Upper lobe of left lung (tissue), 6 donors: ENCODE data around the gene XPNPEP1. TPM values are rescaled to one million over a fixed set of nuclear protein-coding genes. Genes with fewer than 3 reads are reported as not detected.

Experiments used
- ATAC-seq, 2 donors: fragments of 200-7000 bp; cut with Tn5 transposase; one replicate each; pipeline ENCODE4 v1.9.1; 2022; ENCODE audit warnings: mild to moderate bottlenecking in 2 of 2, moderate library complexity in 2 of 2; ENCODE audit not compliant: low FRiP score in 2 of 2
- DNase-seq, 2 donors: peaks; one replicate each; pipeline ENCODE4 v3.0.0-alpha.2; 2019 to 2020
- H3K27ac ChIP-seq, 4 donors: fragments of 200-600 bp; sonication (generic); one replicate each; pipeline ENCODE4 v1.5.1; 2016 to 2019
- H3K27me3 ChIP-seq, 4 donors: fragments of 200-600 bp; sonication (generic); one replicate each; pipeline ENCODE4 v1.5.1; 2017 to 2019
- H3K36me3 ChIP-seq, 4 donors: fragments of 200-600 bp; sonication (generic); one replicate each; pipeline ENCODE4 v1.5.1; 2016 to 2019
- H3K4me1 ChIP-seq, 4 donors: fragments of 200-600 bp; sonication (generic); one replicate each; pipeline ENCODE4 v1.5.1; 2018 to 2019
- H3K4me3 ChIP-seq, 4 donors: fragments of 200-600 bp; sonication (generic); one replicate each; pipeline ENCODE4 v1.5.1; 2017 to 2019; ENCODE audit warnings: mild to moderate bottlenecking in 2 of 4, moderate library complexity in 1 of 4
- H3K9me3 ChIP-seq, 4 donors: fragments of 200-600 bp; sonication (generic); one replicate each; pipeline ENCODE4 v1.5.1; 2018 to 2019
- EP300 ChIP-seq, 4 donors: sonication (generic); formaldehyde crosslinking; IDR thresholded peaks; one replicate each; pipeline ENCODE4 v1.5.1; 2017; ENCODE audit warnings: antibody characterized with exemption in 4 of 4, control low read depth in 2 of 4
- POLR2A ChIP-seq, 4 donors: fragments of 450-650 bp; IDR thresholded peaks; one replicate each; pipeline ENCODE4 v1.5.1; 2016 to 2017; ENCODE audit warnings: antibody characterized with exemption in 4 of 4, mild to moderate bottlenecking in 2 of 4
- POLR2AphosphoS5 ChIP-seq, 2 donors: sonication (generic); formaldehyde crosslinking; IDR thresholded peaks; one replicate each; pipeline ENCODE4 v1.5.1; 2017; ENCODE audit warnings: antibody characterized with exemption in 2 of 2
- WGBS, 2 donors: methylation state at CpG; one replicate each; pipeline ENCODE4 v1.1.5; 2017 to 2018; 5-methylcytosine and 5-hydroxymethylcytosine counted together
- total RNA-seq, 6 donors: library from RNA; depleted of rRNA in 4 of 6; stranded (reverse); fragments of >200 nt in 4 of 6; gene quantifications; one replicate each; pipeline versions ENCODE4 v1.1.0 to v1.2.1, GENCODE V29; 2016 to 2021
- TF ChIP-seq, protein P1 (sequence below), 6 experiments: fragments of 450-650 bp in 4 of 6; fragments of 200-600 bp in 2 of 6; sonication (generic) in 2 of 6; IDR thresholded peaks; one replicate each; pipeline ENCODE4 v1.5.1; 2016 to 2019; ENCODE audit warnings: antibody characterized with exemption in 6 of 6
- donor health status: DM: no; HTN: no; CAD: no; lungs with moderate emphysema.
- donor health status: DM: no; HTN: yes; CAD: no; lungs with severe emphysema.

Gene XPNPEP1
- total RNA-seq, 6 donors from 2014 or later: 40.6 to 132 (median 57.8) TPM

DNA sequence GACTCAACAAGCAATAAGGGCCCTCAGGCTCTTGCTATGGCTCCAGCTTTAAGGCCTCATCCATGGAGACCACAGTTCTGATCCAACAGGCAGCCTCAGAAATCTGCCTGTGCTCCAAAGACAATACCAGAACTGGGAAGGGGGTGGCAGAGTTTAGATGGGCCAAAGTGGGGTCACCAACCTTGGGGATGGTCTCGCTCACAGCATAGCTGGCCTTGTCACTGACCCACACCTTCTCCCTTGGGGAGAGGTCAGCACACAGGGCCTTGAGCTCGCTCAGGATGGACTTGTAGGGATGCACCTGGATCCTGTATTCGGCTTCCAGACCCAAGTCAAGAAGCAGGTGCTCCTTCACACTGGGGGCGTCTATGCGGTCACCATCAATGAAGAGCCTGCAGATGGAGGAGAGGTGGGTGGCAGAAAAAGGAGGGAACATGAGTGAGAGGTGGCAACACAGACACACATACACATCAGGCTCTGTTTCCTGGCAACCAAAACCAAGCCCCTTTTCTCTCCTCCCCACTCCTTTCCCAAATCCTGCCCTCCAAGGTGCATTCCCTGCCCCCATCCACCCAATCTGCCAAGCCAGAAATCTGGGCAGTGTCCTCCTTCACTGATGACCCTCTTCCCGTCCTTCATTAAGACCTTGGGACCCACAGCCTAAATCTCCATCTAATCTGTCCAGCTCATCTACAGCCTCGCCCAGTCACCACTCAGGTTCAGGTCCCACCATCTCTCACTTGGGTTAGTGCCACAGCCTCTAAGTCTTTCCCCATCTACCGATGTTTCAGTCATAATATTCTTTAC, 40.9 kb downstream of the XPNPEP1 start:
- no peak for DNase-seq
- Histone ChIP-seq H3K4me1 (peaks cover 0 to 9% (median 8%) of the 10 kb centered on the region in 4 donors), H3K9me3 (no peaks in the 10 kb centered on the region), H3K4me3 (no peak overlapping the region), H3K27me3 (no peaks in the 10 kb centered on the region), H3K36me3 (peaks cover 9 to 83% (median 40%) of the 10 kb centered on the region in 4 donors), H3K27ac (no peak overlapping the region)
- no peak for ATAC-seq
- 92 to 94% methylated on average over 8 of the region's 8 CpGs for WGBS, 2 donors
- TF ChIP-seq, protein P1, sequence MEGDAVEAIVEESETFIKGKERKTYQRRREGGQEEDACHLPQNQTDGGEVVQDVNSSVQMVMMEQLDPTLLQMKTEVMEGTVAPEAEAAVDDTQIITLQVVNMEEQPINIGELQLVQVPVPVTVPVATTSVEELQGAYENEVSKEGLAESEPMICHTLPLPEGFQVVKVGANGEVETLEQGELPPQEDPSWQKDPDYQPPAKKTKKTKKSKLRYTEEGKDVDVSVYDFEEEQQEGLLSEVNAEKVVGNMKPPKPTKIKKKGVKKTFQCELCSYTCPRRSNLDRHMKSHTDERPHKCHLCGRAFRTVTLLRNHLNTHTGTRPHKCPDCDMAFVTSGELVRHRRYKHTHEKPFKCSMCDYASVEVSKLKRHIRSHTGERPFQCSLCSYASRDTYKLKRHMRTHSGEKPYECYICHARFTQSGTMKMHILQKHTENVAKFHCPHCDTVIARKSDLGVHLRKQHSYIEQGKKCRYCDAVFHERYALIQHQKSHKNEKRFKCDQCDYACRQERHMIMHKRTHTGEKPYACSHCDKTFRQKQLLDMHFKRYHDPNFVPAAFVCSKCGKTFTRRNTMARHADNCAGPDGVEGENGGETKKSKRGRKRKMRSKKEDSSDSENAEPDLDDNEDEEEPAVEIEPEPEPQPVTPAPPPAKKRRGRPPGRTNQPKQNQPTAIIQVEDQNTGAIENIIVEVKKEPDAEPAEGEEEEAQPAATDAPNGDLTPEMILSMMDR (IDR thresholded peaks at IDR 0.05): no peak
- TF ChIP-seq EP300 (IDR thresholded peaks at IDR 0.05) (no peak), POLR2A (IDR thresholded peaks at IDR 0.05) (no peak), POLR2AphosphoS5 (IDR thresholded peaks at IDR 0.05) (no peak)

DNA sequence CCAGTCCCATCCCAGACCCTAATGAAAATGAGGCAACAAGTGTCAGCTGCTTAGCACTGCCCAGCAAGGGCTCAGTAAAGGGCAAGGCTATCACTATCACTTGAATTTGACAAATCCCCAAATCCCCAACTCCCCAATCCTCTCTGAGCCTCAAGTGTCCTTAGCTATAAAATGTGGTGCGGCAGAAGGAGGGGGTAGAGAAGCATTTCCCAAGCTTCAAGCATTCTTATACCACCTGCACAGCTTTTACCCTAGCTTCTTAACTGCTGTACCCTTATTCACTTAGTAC, 41.6 kb downstream of the XPNPEP1 start:
- WGBS, 2 donors: 56 to 100% methylated on average over 1 of the region's 1 CpG
- H3K27me3 ChIP-seq: no peaks in the 10 kb centered on the region
- no peaks in the 10 kb centered on the region for H3K9me3 ChIP-seq
- H3K36me3 ChIP-seq: peaks cover 9 to 84% (median 44%) of the 10 kb centered on the region in 4 donors
- H3K4me1 ChIP-seq: peaks cover 0 to 12% (median 9%) of the 10 kb centered on the region in 4 donors
- TF ChIP-seq POLR2AphosphoS5 (IDR thresholded peaks at IDR 0.05) (no peak), EP300 (IDR thresholded peaks at IDR 0.05) (no peak), POLR2A (IDR thresholded peaks at IDR 0.05) (no peak)
- TF ChIP-seq, protein P1 (IDR thresholded peaks at IDR 0.05): no peak
- DNase-seq: no peak
- no peak overlapping the region for H3K4me3 ChIP-seq
- no peak for ATAC-seq
- no peak overlapping the region for H3K27ac ChIP-seq

- 91% methylated on average over 8 of the region's 8 CpGs for WGBS, 2 donors
- Histone ChIP-seq H3K4me3 (no peak overlapping the region), H3K9me3 (no peaks in the 10 kb centered on the region), H3K27me3 (no peaks in the 10 kb centered on the region), H3K4me1 (peaks cover 0 to 18% (median 14%) of the 10 kb centered on the region in 4 donors), H3K27ac (no peak overlapping the region), H3K36me3 (peaks cover 9 to 84% (median 46%) of the 10 kb centered on the region in 4 donors)
- TF ChIP-seq, protein P1 (IDR thresholded peaks at IDR 0.05): no peak
- TF ChIP-seq POLR2A (IDR thresholded peaks at IDR 0.05): no peak
- no peak for TF ChIP-seq EP300 (IDR thresholded peaks at IDR 0.05)
- TF ChIP-seq POLR2AphosphoS5 (IDR thresholded peaks at IDR 0.05): no peak
- ATAC-seq (no peak), DNase-seq (no peak)
Observed at GRCh38 chr10:109880886-109881768, 42.2 kb downstream of the XPNPEP1 start.

GRCh38 chr10:109877546-109877945, 45.8 kb downstream of the XPNPEP1 start:
- ATAC-seq (no peak), DNase-seq (no peak)
- TF ChIP-seq, protein P1 (IDR thresholded peaks at IDR 0.05): no peak
- no peak for TF ChIP-seq POLR2AphosphoS5 (IDR thresholded peaks at IDR 0.05)
- TF ChIP-seq EP300 (IDR thresholded peaks at IDR 0.05): no peak
- TF ChIP-seq POLR2A (IDR thresholded peaks at IDR 0.05): no peak
- Histone ChIP-seq H3K27me3 (no peaks in the 10 kb centered on the region), H3K4me3 (no peak overlapping the region), H3K4me1 (peaks cover 0 to 23% (median 8%) of the 10 kb centered on the region in 4 donors), H3K27ac (no peak overlapping the region), H3K9me3 (no peaks in the 10 kb centered on the region), H3K36me3 (peaks cover 9 to 93% (median 57%) of the 10 kb centered on the region in 4 donors)
- WGBS, 2 donors: 91 to 98% methylated on average over 6 of the region's 6 CpGs
